Measurements from ENCODE around the gene KCTD19.
"Not testable (repeated sequence)": the region's sequence is repeated elsewhere in the genome, so short reads cannot be mapped to it uniquely, and the experiment has no call there.

Gene KCTD19

DNA sequence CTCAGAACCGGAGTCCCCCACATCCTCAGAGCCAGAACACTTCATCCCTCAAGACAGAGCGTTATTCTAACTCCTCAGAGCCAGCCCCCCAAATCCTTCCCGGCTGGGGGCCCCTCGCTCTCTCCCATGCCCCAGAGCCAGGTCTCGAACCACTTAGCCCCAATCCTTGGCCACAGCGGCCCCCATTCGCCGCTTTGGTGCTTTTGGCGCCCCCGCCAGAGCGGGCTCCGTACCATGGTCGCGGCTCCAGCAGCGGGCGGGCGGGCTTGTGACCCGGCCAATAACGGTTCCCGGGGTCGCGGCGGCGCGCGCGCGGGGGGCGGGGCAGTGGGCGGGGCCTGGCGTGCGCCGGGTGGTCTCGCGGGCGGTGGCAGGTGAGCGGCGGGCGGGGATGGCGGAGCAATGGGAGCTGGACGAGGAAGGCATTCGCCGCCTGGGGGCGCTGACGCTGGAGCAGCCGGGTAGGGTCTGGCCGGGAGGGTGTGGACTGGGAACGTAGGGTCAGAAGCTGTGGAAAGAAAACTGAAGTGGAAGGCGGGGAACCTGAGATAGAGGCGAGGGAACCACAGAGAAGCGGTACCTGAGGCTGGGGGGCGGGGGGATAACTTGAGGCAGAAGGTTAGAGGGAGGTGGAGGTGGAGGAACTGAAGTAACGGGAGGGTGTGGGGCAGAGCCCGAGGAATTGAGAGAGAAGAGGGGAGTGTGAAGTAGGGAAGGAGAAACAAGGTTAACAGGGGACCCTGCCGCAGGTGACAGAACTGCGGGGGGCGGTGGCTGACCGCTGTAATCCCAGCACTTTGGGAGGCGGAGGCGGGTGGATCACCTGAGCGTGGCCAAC, at the start of gene KCTD19, which contains the start of gene LRRC36:
Gene KCTD19 (minus strand): TSS at position 270 of the 838 bp plus-strand sequence. CDS start 34 bp downstream, at position 236.
Gene LRRC36 (plus strand): TSS at position 344 of the 838 bp plus-strand sequence. CDS start 48 bp downstream, at position 392.
- no peak for DNase-seq (ENCODE audit: low read depth, low spot score)

- DNase-seq (ENCODE audit: low read depth, low spot score) = not testable (repeated sequence)
Measured at GRCh38 chr16:67376012-67376411, 49.5 kb upstream of the KCTD19 start.

- no peak for DNase-seq (ENCODE audit: low read depth, low spot score)
Measured at GRCh38 chr16:67372664-67373063, 46.1 kb upstream of the KCTD19 start.

DNA sequence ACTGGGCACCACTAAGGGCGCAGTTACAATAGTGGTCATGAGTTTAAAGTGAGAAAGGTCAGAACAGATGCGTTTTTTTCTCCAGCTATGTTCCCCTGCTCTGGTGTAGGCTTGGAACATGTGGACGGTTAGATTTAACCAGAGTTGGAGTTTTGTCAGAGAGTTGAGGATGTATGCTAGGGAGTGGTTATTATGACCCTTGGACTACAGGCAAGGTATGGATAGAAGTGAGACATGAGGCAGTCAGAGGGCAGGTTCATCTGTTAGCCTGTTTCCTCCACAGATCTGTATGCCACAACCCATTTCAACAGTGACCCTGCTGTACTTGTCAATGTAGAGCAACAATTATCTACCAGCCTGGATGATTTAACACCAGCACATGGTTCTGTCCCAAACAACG, 44.1 kb upstream of the KCTD19 start:
- no peak for DNase-seq (ENCODE audit: low read depth, low spot score)

GRCh38 chr16:67364600-67365235, 38.2 kb upstream of the KCTD19 start:
- no peak for DNase-seq (ENCODE audit: low read depth, low spot score)

GRCh38 chr16:67361038-67361437, 34.5 kb upstream of the KCTD19 start:
- DNase-seq (ENCODE audit: low read depth, low spot score) = no peak

DNA sequence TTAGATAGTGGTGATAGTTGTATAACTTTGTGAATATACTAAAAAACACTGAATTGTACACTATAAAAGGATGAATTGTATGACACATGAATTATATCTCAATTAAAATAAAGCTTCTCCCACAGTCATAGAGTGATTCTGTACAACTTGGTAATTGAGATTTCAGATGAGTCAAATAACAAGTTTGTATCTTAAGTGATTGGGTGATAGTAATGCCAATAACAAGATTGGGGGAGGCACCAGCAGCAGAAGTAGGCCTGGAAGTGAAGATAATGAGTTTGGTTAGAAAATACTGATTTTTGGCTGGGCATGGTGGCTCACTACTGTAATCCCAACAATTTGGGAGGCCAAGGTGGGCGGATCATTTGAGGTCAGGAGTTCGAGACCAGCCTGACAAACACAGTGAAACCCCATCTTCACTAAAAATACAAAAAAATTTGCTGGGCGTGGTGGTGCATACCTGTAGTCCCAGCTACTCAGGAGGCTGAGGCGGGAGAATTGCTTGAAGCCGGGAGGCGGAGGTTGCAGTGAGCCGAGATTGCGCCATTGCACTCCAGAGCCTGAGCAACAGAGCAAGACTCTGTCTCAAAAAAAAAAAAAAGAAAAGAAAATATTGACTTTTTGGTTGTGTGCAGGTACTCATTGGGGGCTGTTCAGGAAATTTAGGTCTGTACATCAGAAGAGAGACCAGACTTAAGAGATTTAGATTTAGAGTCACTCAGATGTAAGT, 33.2 kb upstream of the KCTD19 start:
- not testable (repeated sequence) for DNase-seq (ENCODE audit: low read depth, low spot score)

DNA sequence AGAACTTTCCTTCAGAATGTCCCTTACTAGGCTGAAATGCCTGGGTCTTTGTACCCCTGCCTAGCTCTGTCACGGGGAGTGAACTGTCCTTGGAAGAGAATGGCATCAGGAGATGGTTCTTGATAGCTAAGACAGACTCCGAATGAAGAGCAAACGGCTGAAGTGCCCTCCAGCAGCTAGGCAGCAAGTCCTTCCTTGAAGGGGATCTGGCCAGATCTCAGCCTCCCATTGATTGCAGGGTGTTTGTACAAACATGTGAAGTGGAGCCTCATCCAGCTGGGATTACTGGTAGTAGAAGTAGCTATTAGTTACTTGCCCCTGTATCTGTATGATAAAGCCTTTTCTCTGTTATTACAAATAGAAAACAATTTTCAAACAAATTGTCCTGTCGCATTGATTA, 31.0 kb upstream of the KCTD19 start:
- no peak for DNase-seq (ENCODE audit: low read depth, low spot score)

DNA sequence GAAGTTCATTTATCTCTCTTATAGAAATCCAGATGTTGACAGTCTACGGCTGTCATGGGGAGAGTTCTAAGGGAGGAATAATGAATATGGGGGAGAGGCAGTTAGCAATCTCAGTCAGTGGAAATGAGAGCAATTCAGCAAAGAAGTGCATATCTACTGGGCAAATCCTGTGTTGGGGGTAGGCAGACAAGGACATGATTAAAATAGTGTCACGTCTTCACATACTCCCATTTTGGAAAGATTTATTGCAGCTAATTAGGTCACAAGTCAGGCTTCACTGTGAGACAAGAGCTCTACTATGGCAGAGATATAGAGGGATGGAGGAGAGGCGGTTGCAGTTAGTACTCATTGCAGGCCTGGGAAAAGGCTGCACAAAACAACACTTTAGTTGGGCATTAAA, 29.9 kb upstream of the KCTD19 start:
- DNase-seq (ENCODE audit: low read depth, low spot score) = no peak

- not testable (repeated sequence) for DNase-seq (ENCODE audit: low read depth, low spot score)
Measured at GRCh38 chr16:67352463-67352862, 25.9 kb upstream of the KCTD19 start.

DNA sequence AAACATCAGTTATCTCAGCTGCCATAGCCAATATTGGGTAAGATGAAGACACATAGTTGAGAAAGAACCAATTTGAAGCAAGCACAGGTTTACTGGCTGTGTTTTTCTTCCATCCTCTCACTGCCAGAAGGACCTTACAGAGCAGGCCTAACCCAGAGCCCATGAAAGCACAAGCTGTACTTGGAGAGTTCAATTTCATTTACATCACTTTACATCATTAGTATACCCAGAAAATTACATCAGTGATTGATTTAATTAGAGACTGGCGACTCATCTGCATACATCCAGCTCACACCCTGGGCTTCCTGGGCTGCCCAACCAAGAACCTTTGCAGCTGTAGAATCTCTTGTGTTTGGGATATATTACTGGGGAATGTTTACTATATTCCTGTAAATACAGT, 23.8 kb upstream of the KCTD19 start:
- DNase-seq (ENCODE audit: low read depth, low spot score) = no peak

GRCh38 chr16:67349172-67349571, 22.6 kb upstream of the KCTD19 start:
- no peak for DNase-seq (ENCODE audit: low read depth, low spot score)

GRCh38 chr16:67346341-67346740, 19.8 kb upstream of the KCTD19 start:
- no peak for DNase-seq (ENCODE audit: low read depth, low spot score)

GRCh38 chr16:67345401-67345800, 18.9 kb upstream of the KCTD19 start:
- no peak for DNase-seq (ENCODE audit: low read depth, low spot score)

DNA sequence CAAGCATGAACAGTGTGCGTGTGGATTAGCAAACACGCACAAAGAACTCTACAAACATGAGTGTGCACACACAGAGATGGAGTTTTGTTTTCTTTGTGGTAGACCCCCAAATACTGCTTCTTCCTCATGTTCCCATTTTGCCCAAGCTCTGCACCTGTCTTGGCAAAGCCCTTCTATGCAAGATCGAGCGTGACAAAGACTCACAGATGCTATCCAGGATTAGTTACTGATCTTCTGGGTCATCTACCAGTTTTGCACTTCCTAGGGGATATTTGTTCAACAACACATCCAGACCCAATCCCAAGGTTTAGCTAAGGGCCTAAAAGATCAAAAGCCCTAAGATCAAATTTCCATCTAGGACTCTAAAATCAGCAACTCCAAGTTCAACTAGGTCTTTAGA, 16.1 kb upstream of the KCTD19 start:
- no peak for DNase-seq (ENCODE audit: low read depth, low spot score)

- DNase-seq (ENCODE audit: low read depth, low spot score) = no peak
Measured at GRCh38 chr16:67341250-67341649, 14.7 kb upstream of the KCTD19 start.

DNA sequence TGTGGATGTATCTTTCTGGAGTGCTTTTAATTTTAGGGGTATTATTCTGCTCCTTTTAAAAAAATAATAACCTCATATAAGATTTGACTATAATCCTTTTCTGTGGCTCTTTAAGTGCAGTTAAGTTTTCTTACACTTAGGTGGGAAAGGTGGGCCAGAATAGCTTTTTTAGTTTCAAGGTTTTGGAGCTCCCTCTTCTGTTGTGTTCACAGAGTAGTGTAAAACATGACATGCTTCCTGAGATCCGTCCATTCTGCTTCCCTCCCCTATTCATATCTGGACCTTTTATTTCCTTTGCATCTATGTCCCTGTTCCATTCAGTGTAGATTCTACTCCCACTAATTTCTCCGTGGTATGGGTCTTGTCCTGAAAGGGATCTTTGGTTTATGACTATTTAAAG, 12.9 kb upstream of the KCTD19 start:
- no peak for DNase-seq (ENCODE audit: low read depth, low spot score)

GRCh38 chr16:67336648-67337047, 10.1 kb upstream of the KCTD19 start:
- no peak for DNase-seq (ENCODE audit: low read depth, low spot score)

DNA sequence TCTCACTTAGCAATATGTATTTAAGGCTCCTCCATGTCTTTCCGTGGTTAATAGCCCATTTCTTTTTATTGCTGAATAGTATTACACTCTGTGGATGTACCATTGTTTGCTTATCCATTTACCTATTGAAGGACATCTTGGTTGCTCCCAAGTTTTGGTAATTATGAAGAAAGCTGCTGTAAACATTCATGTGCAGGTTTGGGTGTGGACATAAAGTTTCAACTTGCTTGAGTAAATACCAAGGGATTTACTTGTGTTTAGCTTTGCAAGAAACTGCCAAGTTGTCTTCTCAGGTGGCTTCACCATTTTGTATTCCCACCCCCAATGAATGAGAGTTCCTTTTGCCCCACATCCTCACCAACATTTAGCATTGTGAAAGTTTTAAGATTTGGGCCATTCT, 9.6 kb upstream of the KCTD19 start:
- DNase-seq (ENCODE audit: low read depth, low spot score) = no peak

GRCh38 chr16:67333315-67333714, 6.8 kb upstream of the KCTD19 start:
- no peak for DNase-seq (ENCODE audit: low read depth, low spot score)

DNA sequence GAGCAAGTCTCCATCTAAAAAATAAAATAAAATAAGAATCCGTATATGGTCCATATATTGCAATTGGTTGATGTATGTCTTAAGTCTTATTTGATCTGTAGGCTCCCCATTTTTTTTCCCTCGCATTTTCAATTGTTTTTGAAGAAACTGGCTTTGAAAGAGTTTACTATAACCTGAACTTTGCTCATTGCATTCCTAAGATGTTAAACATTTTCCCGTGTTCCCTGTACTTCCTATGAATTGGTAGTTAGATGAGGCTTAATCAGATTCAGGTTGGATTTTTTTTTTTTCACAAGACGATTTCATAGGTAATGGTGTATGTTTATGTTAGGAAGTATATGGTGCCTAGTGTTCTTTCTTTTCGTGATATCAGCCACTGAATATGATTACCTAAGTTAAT, 3.4 kb upstream of the KCTD19 start:
- DNase-seq (ENCODE audit: low read depth, low spot score) = no peak

- DNase-seq (ENCODE audit: low read depth, low spot score) = no peak
Measured at GRCh38 chr16:67327743-67328142, 1.2 kb upstream of the KCTD19 start.
